Stimulated activated CD8-positive, alpha-beta memory T cell treated with anti-CD3 and anti-CD28 coated beads, Interleukin-4, amount 100 ng/mL, for 1 hour (primary cell): ENCODE data around the gene OXNAD1.
"Not testable (repeated sequence)": the region's sequence is repeated elsewhere in the genome, so short reads cannot be mapped to it uniquely, and the experiment has no call there.

ENCODE experiments used
- DNase-seq, 2 donors: peaks; one replicate each; pipeline ENCODE4 v3.0.0-alpha.2; 2020; ENCODE audit warnings: low read depth in 2 of 2, low spot score in 1 of 2

OXNAD1 gene

DNA sequence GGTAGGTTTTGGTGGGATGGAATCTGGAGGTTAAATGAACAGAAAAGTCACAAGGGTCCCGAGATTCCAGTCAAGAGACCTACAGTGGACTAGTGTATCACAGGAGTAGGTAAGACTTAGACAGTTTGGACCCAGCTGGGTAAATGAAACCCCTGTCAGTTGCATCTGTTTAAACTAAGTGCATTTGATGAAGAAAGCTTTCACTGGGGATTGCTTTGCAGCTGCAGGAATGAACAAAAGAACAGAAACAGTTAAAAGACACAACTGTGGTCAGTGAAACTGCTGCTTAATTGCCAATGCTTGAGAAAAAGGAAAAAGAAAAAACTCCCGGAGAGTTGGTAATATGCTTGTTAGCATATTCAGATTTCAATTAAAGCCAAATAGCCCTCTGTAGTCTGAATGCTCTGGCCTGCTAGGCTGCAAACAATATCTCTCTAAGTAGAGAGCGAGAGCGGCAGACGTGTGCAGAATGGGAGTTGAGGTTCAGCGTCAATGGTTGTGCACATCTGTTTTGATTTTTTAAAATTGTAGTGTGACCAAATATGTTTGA is 37.1 kb downstream of the OXNAD1 start:
- DNase-seq, result no peak

DNA sequence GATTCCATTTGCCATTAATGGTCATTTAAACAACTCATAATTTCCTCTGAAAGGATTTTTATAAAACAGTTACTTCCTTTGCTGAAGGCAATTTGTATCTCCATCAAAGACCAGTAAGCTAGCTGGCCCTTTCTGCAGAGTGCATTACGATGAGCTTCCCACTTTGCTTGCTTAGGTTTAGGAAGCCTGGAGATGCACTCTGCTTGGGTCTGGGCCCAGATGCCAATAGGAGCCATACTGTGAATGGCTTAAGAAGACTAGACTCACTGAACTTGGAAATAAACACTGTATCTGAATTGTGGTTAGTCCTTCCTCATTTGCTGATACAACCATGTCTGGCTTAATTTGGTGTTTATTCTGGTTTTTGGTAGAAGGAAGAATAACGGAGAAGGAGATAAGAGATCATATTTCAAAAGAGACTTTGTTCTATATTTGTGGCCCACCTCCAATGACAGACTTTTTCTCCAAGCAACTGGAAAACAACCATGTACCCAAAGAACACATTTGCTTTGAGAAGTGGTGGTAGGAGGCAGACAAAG is 38.1 kb downstream of the OXNAD1 start:
- DNase-seq, result no peak

DNA sequence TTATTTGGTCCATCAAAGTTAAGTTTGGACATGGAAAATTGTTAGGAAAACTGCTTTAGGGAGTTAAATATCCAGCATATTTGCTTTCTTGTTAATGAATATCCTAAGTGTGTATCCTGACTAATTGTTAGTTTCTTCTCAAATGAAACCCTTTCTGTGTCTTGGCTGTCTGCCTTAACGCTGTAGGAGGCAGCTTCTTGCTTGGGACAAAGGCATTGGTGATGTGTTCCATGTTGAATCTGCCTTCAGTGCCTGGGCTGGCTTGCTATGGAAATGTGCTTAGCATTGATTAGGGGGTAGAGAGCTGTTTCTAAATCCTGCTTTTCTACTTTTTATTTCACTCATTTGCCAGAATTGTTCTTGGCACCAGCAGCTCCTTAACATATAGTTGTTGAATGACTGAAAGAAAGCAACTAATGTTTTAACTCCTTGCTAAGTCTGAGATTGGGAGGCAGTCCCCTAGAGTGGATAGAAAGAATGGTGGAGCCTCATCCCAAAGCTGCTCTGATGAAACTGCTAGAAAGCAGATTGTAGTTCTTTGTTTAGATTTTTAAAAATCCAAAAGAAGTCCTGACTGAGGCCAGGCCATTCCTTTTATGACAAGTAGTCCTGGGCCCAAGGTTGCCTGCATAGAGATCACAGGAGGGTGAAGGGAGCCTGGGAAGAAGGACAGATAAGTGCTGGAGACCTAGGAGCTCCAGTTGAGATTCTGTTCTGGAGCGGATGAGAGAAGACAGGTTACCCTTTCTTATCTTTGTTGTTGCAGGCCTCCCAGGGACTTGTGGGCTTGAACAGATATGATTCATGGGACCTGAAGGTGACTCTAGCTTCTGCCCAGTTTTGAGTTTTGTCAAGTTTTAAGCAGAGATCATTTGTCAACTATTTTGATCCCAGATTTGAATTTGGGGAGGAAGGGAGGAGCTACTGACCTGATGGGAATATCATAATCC is 39.3 kb downstream of the OXNAD1 start:
- no peak for DNase-seq

- DNase-seq, result no peak
These were observed 40.1 kb downstream of the OXNAD1 start for GRCh38 chr3:16305111-16305541.

DNA sequence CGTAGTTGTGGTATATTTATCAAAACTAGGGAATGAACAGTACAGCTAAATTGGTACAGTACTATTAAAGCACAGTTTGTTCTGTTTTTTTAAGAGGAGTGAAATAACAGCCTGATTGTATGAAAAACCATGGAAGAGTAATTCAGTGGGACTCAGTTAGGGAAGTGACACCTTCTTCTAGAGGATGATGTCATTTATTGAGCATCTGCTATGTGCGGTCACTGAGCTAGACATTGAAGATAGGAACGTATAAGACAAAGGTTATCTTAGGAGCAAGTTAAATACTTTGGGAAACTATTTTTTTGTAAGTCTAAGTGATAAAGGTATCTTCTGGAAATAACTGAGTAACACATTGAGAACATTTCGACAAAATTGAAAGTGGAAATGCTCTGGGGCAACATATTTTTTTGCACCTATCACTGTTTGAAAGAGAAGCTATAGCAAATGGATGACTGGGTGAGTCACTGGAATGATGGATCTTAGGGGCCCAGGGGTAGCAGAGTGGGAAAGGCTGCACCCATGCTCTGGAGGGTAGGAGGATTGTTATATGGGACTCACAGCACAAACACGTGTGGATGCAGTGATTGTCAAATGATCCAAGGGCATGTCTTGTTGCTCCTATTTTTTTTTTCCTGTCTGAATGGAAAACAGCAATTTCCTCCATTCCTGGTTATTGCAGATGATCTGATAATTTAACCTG is 43.0 kb downstream of the OXNAD1 start:
- DNase-seq, result no peak

- no peak for DNase-seq
These were observed 43.7 kb downstream of the OXNAD1 start for GRCh38 chr3:16308727-16309126.

DNA sequence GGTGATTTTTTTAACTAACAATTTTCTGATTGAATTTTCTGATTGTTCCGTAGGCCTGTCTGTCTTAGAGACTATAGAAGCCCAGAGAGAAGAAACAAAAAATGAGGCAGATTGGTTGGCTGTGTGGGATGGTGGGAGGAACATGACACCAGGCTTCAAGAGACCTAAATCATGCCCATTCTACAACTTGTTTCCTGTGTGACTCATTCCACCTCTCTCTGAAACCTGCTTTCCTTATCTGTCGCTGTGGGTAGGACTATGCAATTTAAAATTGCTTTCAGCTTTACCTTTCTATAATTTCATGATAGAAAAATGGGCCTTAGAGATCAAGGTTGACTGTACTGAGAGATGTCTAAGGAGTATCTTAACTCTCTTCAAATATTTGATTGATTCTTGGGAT is 44.5 kb downstream of the OXNAD1 start:
- DNase-seq, result no peak

DNA sequence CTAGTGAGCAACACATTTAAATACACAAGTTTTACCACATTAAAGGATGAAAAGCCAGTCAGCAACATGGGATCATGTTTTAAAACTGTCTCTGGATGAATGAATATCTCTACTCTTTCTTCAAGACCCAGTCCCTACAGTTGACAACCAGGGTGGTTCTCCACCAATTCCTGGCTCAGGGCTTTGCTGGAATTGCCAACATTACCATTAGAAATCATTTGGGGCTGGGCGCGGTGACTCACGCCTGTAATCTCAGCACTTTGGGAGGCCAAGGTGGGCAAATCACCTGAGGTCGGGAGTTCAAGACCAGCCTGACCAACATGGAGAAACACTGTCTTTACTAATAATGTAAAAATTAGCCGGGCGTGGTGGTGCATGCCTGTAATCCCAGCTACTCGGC is 45.5 kb downstream of the OXNAD1 start:
- not testable (repeated sequence) for DNase-seq

- DNase-seq, result no peak
These were observed 47.0 kb downstream of the OXNAD1 start for GRCh38 chr3:16311960-16312451.

DNA sequence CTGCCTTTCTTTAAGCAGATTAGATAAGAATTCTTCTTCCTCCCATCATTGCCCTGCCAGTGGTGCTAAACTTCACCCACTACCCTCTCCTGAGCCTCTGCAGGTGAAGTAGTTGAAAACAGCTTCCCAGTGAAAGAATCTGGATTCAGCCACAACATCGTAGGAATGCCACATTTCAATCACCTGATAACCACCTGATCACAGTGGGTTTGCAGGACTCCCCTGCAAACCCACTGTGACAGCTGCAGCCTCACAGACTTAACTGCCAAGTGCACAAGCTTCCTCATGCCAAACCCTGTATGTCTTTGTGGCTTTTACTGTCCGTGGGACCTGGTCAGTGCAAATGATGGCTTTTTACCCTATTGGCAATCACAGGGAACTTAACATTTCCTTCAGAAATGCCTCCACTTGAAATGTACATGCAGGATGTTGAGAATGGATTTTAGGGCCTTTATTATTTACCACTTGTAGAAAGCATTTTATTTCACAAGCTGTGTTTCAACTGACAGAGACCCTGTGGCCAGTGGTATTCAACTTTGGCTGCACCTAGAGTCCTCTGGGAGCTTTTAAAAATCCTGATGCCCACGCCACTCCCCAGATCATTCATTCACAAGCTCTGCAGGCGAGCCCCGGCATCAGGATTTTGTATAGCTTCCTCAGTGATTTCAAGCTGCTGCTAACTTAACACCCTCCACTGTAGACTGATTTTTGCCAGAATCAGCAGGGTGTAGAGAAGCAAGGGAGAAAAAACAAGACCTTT is 49.1 kb downstream of the OXNAD1 start:
- DNase-seq, result no peak

DNA sequence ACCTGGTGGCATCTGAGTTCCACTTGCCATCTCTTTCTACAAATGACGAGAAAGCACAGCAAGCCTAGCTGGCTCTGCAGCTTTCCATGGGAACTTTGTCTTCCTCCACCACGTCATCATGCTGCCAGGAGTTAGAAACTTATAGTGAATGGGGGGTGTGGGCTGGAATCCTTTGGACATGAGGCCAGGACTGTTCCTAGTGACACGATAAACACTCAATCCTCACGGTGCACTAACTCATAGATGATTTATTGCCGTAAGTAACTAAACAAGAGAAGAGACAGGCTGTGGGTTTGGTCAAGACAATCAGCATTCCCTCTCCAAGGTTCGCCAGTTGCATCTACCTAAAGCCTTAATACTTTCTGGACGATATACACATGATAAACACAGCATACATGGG is 50.6 kb downstream of the OXNAD1 start:
- DNase-seq, result no peak

GRCh38 chr3:16316396-16316795 is 51.4 kb downstream of the OXNAD1 start:
- no peak for DNase-seq

DNA sequence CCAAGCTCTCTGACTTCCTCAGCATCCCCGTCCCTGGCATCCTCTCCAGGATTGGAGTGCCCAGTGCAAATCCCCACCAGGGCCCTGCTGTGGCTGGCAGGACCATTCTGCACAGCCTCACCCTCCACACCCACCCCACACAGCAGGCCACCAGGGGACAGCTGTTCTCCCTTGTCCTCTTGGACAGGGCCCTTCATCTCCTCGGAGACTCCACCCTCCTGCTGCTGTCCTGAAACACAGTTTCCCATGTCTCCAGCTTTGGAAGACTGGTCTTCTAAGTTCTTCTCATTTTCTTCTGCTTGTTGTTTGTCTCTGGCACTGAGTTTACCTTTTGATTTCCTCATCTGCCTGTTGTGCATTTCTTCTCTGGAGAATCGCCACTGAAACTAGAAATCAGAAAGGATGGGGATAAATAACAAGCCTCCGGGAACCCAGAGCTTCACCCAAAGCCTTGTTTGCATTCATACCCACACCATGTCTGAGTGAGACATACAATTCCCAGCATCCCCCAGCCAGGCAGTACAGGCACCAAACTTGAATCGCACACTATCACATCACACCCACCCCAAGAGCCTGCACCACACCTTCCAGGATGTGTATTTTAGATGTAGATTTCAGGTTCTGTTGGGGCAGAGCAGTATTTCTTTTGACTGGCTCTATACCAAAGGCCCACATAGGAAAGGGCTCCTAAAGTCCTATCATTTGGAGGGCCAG is 52.0 kb downstream of the OXNAD1 start:
- no peak for DNase-seq

GRCh38 chr3:16317561-16317945 is 52.5 kb downstream of the OXNAD1 start:
- no peak for DNase-seq

GRCh38 chr3:16318176-16318575 is 53.2 kb downstream of the OXNAD1 start:
- DNase-seq, result no peak

DNA sequence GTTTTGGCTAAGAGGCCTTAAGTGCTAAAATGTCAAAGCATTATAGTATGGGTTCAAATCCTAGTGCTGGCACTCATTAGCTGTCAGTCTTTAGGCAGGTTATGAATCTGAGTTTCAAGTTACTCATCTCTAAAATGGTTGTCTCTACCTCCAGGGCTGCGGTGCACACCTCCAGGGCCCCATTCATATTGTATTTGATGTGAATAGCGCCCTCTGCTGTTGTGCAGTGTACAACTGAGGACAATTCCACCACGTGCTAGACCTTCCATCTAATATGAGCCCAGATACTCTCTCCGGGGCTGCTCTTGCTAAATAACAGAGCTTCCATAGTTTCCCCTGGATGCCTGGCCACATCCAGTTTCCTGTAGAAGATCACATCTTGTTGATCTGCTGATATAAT is 54.3 kb downstream of the OXNAD1 start:
- peak; percentile 54 to 63 for DNase-seq

- DNase-seq, result no peak
These were observed 54.7 kb downstream of the OXNAD1 start for GRCh38 chr3:16319723-16320122.

- no peak for DNase-seq
These were observed 55.7 kb downstream of the OXNAD1 start for GRCh38 chr3:16320711-16321110.

DNA sequence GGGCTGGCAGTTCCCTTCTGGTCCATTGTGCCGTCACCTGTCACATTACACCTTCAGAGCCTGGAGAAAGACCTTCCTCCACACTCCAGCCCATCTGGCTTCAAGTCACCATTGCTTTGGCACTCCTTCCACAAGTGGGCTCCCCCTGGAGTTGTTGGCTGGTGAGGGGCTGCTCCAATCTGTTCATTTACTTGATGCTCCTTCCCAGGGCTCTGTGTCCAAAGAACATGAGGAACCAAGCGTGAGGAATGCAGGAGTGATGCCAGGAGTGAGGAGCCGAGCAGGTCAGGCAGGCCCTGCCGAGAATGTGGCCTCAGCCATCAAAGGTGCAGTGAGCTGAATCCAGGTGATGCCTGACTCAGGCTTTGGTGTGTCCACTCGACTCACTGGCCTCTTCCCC is 57.2 kb downstream of the OXNAD1 start:
- DNase-seq, result no peak

DNA sequence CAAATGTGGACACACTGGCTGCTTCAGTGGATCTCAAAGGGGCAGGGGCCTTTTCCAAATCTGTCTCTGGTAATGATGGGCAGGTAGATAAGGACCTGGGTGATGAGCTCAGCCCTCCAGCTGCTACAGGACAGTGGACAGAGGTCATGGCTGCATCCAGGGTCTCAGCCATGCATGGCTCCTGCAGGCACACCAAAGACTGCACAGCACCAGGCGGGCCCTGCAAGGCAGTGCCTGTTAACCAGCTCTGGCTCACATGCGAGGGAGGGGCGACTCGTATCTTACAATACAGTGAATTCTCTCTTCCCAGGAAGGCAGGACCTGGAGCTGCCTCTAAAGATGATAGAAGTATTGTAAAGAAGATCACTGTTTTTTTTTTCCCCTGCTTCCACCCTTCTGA is 58.7 kb downstream of the OXNAD1 start:
- DNase-seq, result no peak
